ENCODE data around the gene IDH3B. TPM values are rescaled to one million over a fixed set of nuclear protein-coding genes. Genes with fewer than 3 reads are reported as not detected.

IDH3B gene
- total RNA-seq = 119 and 139 TPM in 2 replicates

DNA sequence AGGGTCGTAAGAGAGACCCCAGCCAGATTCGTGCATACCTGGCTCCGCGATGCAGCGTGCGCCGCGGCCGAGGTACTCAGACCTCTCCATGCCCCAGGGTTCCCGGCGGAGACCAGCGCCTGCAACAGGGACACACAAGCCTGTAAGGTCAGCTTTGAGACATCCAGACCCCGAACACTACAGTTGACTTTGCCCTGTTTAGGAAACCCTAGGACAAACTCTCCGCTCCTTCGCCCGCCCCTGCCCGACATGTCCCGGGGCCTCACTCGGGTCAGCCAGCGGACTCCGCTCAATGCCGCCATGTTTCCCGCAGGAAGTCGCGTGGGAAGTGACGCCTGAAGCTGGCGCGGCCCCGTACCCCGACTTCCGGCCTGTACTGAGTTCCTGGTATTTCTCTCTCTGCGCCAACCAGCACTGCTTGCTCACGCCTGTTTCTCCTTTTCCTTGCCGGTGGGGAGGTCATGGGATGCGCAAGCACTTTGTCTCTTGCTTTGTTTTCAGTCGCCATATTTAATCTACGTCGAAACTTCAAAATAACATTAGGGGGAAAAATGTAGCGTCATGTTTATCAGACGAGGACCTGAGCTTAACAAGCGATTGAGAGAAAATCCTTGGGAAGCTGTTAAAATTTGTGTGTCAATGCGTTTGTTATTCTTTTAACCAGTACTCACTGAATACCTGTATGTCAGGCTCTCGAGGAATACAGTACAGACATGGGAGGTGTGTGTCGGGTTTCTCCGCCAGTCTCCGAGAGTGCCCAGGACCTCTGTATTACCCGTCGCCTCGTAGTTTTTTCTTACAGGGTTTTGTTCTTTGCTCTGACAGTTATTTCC lies at the start of gene IDH3B:
Gene IDH3B, minus strand, starts transcription at position 330 of the 833 bp plus-strand sequence. Its CDS starts 28 bp downstream, at position 302.

DNA sequence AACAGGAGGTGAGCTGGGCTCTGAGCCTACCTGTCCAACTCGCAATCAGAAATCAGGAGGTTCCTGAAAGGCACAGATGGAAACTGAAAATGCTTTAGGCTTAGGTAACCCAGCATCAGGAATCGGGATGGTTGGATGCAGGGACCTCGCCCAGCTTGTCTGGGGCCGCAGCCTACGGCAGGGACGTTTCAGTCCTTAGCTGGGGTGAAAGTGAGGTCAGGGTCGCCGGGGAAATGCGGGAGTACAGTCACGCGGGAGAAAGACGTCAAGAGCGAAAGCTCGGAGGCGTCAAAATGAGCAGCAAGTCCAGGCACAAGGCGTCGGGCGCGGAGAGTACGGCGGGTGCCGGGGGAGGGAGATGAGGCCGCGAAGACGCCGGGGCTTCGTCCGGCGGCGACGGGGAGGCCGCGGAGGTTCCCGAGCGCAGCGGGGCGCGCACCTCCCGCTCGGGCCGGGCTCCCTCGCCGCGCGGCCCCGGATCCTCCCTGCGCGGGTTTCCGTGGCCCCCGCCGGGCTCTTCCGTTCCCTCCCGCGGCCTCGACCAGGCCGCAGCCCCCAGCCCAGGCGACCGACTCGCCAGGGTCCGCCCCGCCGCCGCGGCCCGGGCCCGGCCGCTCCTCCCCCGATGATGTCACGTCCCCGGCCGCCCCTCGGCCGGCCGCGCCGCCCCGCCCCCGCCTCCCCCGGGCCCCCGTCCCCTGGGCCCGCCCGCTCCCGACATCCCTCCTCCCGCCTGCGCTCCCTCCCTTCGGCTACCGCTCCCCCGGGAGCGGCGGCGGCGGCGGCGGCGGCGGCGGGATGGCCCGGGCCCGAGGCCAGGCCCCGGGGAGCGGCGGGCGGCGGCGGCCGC lies 28.2 kb upstream of the IDH3B start, which contains the start of gene EBF4:
Gene EBF4, plus strand, starts transcription at position 745 of the 850 bp plus-strand sequence. CDS start 866 bp downstream, outside the sequence.

DNA sequence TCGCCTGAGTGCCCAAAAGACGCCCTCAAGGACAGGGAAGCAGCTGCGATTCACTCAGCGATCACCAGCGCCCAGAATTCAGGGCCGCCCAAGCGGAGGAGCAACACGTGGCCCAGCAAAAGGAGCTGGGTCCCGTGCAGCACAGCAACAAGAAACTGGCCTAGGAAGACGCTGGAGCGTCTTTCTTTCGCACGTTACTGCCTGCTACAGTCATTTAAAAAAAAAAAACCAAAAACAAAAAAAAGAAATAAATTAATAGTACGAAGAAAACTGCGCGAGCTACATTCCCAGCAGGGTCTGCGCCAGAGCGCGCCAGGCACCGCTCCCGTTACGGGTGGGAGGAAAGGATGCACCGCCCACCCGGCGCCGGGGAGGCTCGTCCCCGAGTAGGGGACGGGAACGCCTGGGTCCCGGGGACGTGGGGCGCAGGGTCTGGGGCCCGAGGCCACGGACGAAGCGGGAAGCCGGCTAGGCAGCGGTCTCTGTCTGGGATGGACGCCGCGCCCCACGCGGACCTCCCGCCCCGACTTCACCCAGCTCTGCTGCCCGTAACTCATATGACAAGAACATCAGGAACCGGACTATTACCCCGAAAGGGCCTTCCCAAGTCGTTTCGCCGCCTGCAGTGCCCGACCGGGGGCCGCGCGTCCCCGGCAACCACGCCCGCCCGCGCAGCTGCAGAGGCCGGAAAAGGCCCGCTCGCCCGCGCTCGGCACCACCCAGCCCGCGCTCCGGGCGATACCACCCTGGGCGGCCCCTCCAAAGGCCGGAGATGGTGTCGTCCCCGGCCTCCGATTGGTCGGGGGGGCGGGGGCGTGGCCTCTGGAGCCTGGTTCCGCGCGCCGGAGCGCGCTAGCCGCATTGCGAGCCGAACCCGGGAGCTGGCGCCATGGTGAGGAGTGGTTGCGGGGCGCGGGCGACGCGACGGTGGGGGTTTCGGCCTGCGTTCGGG lies 12.0 kb downstream of the IDH3B start, which contains the start of gene NOP56:
Gene NOP56, plus strand, starts transcription at position 861 of the 952 bp plus-strand sequence. Its CDS starts 29 bp downstream, at position 890.

Other genes with a start within 250 kb of the IDH3B start
- 39.9 and 75.8 TPM in 2 replicates for gene SNRPB, start 193.4 kb downstream of the IDH3B start, total RNA-seq
- gene ZNF343, start 155.3 kb downstream of the IDH3B start, total RNA-seq = 11.1 and 12.3 TPM in 2 replicates
- gene TMC2, start 127.6 kb downstream of the IDH3B start, total RNA-seq = 0.09 TPM in 1 of 2 replicates, not detected in the other
- gene NOP56, start 11.6 kb downstream of the IDH3B start, total RNA-seq = 100 and 112 TPM in 2 replicates
- gene EBF4, start 28.6 kb upstream of the IDH3B start, total RNA-seq = 0.16 and 0.43 TPM in 2 replicates
- 0.47 and 1.0 TPM in 2 replicates for gene CPXM1, start 136.4 kb upstream of the IDH3B start, total RNA-seq
- gene C20orf141, start 150.8 kb upstream of the IDH3B start, total RNA-seq = 0.32 TPM in 1 of 2 replicates, not detected in the other
- under 0.01 TPM in 1 of 2 replicates, not detected in the other for gene TMEM239, start 152.1 kb upstream of the IDH3B start, total RNA-seq
- gene PCED1A, start 176.4 kb upstream of the IDH3B start, total RNA-seq = 16.7 and 17.3 TPM in 2 replicates
- gene VPS16, start 176.5 kb upstream of the IDH3B start, total RNA-seq = 68.1 and 78.9 TPM in 2 replicates
- gene PTPRA, start 209.3 kb upstream of the IDH3B start, total RNA-seq = 22.5 and 24.9 TPM in 2 replicates

All from bronchial smooth muscle cell (primary cell).